ENCODE data around the gene FAM221B.

DNA sequence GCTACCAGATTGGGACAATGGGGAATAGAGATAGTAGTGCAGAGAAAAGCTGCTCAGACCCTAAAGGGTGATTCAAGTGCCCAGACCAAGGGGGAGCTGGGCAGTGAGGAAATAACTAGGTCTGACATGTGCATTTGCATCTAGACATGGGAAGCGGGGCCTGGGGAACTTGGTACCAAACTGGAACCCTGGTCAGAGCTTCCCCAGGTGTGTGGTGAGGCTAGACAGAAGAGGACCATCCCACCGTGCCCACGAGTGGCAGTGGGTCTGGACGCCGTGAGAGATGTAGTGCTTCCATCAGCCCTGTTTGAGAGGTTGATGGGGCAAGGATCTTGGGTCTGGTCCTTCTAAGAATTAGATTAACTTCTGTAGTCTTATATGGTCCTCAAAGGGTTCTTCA is 8.1 kb upstream of the FAM221B start:
- TF ChIP-seq, protein P1, sequence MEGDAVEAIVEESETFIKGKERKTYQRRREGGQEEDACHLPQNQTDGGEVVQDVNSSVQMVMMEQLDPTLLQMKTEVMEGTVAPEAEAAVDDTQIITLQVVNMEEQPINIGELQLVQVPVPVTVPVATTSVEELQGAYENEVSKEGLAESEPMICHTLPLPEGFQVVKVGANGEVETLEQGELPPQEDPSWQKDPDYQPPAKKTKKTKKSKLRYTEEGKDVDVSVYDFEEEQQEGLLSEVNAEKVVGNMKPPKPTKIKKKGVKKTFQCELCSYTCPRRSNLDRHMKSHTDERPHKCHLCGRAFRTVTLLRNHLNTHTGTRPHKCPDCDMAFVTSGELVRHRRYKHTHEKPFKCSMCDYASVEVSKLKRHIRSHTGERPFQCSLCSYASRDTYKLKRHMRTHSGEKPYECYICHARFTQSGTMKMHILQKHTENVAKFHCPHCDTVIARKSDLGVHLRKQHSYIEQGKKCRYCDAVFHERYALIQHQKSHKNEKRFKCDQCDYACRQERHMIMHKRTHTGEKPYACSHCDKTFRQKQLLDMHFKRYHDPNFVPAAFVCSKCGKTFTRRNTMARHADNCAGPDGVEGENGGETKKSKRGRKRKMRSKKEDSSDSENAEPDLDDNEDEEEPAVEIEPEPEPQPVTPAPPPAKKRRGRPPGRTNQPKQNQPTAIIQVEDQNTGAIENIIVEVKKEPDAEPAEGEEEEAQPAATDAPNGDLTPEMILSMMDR (IDR thresholded peaks at IDR 0.05; ENCODE audit: low read depth, low read length): no peak
- no peak for TF ChIP-seq EZH2phosphoT487 (IDR thresholded peaks at IDR 0.05; ENCODE audit: low read depth)
